ENCODE data around the gene REM2. TPM values are rescaled to one million over a fixed set of nuclear protein-coding genes. Genes with fewer than 3 reads are reported as not detected.

REM2 gene
- total RNA-seq, 3 donors from 2014 or later (not counting 1 experiment from before 2014, with no cell fraction given), result 4.0 to 8.1 (median 7.9) TPM

DNA sequence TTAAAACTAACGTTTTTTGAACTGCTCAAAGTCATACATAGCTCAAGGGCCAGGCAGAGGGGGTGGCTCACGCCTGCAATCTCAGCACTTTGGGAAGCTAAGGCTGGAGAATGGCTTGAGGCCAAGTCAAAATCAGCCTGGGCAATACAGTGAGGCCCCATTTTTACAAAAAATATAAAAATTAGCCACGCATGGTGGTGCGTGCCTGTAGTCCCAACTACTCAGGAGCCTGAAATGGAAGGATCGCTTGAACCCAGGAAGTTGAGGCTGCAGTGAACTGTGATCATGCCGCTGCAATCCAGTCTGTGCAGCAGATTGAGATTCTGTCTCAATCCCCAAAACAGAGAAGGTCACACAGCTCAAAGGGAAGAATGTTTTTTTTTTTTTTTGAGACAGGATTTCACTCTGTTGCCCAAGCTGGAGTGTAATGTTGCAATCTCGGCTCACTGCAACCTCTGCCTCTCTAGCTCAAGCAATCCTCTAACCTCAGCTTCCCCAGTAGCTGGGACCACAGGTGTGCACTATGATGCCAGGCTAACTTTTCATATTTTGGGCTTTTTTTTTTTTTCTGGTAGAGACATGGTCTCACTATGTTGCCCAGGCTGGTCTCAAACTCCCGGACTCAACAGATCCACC lies 33.0 kb downstream of the REM2 start:
- Mint-ChIP-seq H3K27me3 (ENCODE audit: low read depth in 2 of 2) (peaks cover 0 to 3% of the 10 kb centered on the region in 2 donors), H3K27ac (peak overlapping the region; percentile 47 to 100), H3K36me3 (no peaks in the 10 kb centered on the region), H3K9me3 (no peaks in the 10 kb centered on the region), H3K4me1 (peaks cover 31 to 46% of the 10 kb centered on the region in 2 donors), H3K4me3 (no peak overlapping the region)
- H3K4me3 ChIP-seq (ENCODE audit: low read length), result no peak overlapping the region
- DNase-seq (no peak), ATAC-seq (no peak)
- H3K27ac ChIP-seq (ENCODE audit: low read length), result no peak overlapping the region
- H3K4me1 ChIP-seq (ENCODE audit: control insufficient read depth, insufficient read depth, low read length), result peaks cover 21% of the 10 kb centered on the region
- H3K27me3 ChIP-seq (ENCODE audit: control insufficient read depth, insufficient read depth, low read length), result no peaks in the 10 kb centered on the region
- no peaks in the 10 kb centered on the region for H3K9me3 ChIP-seq (ENCODE audit: control insufficient read depth, insufficient read depth, low read length)
- intact Hi-C loops (cut with micrococcal nuclease), result loop anchor here (5.0 to 10.0 kb wide), 3 partner anchors 344 to 991 kb away; partner anchors contain the start of gene PABPN1
- peaks cover 9% of the 10 kb centered on the region for H3K36me3 ChIP-seq (ENCODE audit: control insufficient read depth, insufficient read depth, low read length)
- TF ChIP-seq CTCF (IDR thresholded peaks at IDR 0.05), result no peak
- WGBS (ENCODE audit: insufficient coverage), result 91% methylated on average over 8 of the region's 8 CpGs

DNA sequence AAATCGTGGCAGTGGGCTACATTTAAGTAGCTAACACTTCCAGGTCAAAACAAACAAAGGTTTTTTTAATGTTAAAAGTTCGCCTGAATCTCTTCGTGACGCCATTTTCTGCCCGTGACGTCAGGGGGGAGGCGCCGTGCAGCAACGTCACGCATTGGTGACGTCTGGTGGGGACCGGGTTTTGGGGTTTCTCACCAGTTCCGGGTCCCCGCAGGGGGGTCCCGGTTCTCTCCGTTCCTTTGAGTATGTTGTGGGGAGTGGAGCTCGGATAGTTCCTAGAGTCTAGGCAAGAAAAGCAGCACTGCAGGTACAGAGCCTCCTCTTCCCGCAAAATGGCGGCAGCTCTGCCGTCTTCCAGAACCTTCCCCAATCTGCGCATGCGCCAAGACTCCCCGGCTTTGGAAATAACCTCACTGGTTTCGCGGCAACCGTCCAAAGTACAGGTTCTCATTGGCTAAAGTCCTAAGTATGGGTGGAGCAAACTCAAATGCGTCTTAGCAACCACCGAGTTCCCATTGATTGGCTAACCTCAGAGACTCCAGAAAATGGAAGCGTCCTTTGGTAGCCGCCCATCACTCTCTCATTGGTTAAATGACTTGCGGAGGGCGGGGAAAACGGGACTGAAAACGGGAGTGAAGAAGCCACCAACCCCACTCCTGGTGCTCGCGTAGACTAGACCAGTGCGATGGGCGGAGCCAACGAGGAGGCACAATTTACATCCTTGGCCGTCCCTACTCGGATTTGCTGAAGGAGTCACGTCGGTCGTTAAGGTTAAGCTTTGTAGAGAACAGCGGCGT lies 36.0 kb downstream of the REM2 start, which contains the start of gene RBM23:
Gene RBM23 (minus strand): TSS at position 346 of the 797 bp plus-strand sequence.
- no peaks in the 10 kb centered on the region for H3K27me3 ChIP-seq (ENCODE audit: control insufficient read depth, insufficient read depth, low read length)
- peak; percentile 99 to 100 for DNase-seq
- Mint-ChIP-seq H3K4me1 (peaks cover 25 to 30% of the 10 kb centered on the region in 2 donors), H3K4me3 (peak within 1 kb of the TSS; percentile 99), H3K36me3 (no peaks in the 10 kb centered on the region), H3K9me3 (no peaks in the 10 kb centered on the region), H3K27ac (peak within 1 kb of the TSS; percentile 100), H3K27me3 (ENCODE audit: low read depth in 2 of 2) (peaks cover 0 to 3% of the 10 kb centered on the region in 2 donors)
- under 1% methylated on average over 46 of the region's 46 CpGs for WGBS (ENCODE audit: insufficient coverage)
- no peak for TF ChIP-seq CTCF (IDR thresholded peaks at IDR 0.05)
- H3K9me3 ChIP-seq (ENCODE audit: control insufficient read depth, insufficient read depth, low read length), result no peaks in the 10 kb centered on the region
- peak within 1 kb of the TSS; percentile 96 for H3K27ac ChIP-seq (ENCODE audit: low read length)
- H3K4me1 ChIP-seq (ENCODE audit: control insufficient read depth, insufficient read depth, low read length), result peaks cover 21% of the 10 kb centered on the region
- intact Hi-C loops (cut with micrococcal nuclease), result loop anchor here (1.0 to 10.0 kb wide), 9 partner anchors 10 to 994 kb away; partner anchors contain the start of genes DAD1, OXA1L, PABPN1 and PRMT5
- H3K4me3 ChIP-seq (ENCODE audit: low read length), result peak within 1 kb of the TSS; percentile 64
- peaks cover 17% of the 10 kb centered on the region for H3K36me3 ChIP-seq (ENCODE audit: control insufficient read depth, insufficient read depth, low read length)
- ATAC-seq, result peak; percentile 86 to 97 (median 91)

- Histone ChIP-seq H3K4me1 (ENCODE audit: control insufficient read depth, insufficient read depth, low read length) (peaks cover 21% of the 10 kb centered on the region), H3K36me3 (ENCODE audit: control insufficient read depth, insufficient read depth, low read length) (peaks cover 21% of the 10 kb centered on the region), H3K27me3 (ENCODE audit: control insufficient read depth, insufficient read depth, low read length) (no peaks in the 10 kb centered on the region), H3K4me3 (ENCODE audit: low read length) (peak overlapping the region; percentile 36), H3K9me3 (ENCODE audit: control insufficient read depth, insufficient read depth, low read length) (no peaks in the 10 kb centered on the region), H3K27ac (ENCODE audit: low read length) (peak overlapping the region; percentile 88)
- Mint-ChIP-seq H3K4me3 (peak overlapping the region; percentile 99), H3K9me3 (no peaks in the 10 kb centered on the region), H3K36me3 (no peaks in the 10 kb centered on the region), H3K27ac (peak overlapping the region; percentile 100), H3K4me1 (peaks cover 25 to 30% of the 10 kb centered on the region in 2 donors), H3K27me3 (ENCODE audit: low read depth in 2 of 2) (peaks cover 0 to 3% of the 10 kb centered on the region in 2 donors)
- WGBS (ENCODE audit: insufficient coverage), result 8% methylated on average over 10 of the region's 10 CpGs
- DNase-seq (no peak), ATAC-seq (peak in 1 of 3 donors; percentile 0)
- intact Hi-C loops (cut with micrococcal nuclease), result loop anchor here (1.0 to 10.0 kb wide), 9 partner anchors 10 to 995 kb away; partner anchors contain the start of genes DAD1, OXA1L, PABPN1 and PRMT5
- no peak for TF ChIP-seq CTCF (IDR thresholded peaks at IDR 0.05)
These were observed 36.5 kb downstream of the REM2 start for GRCh38 chr14:22919601-22919921.
